ENCODE results near the gene ROBO2.

The ROBO2 gene

GRCh38 chr3:77427528-77427927 lies 387.6 kb downstream of the ROBO2 start:
- DNase-seq: no peak

GRCh38 chr3:77436908-77437307 lies 397.0 kb downstream of the ROBO2 start:
- no peak for DNase-seq

- DNase-seq: no peak
These were observed 406.2 kb downstream of the ROBO2 start for GRCh38 chr3:77446084-77446483.

GRCh38 chr3:77446761-77447160 lies 406.9 kb downstream of the ROBO2 start:
- no peak for DNase-seq

- no peak for DNase-seq
These were observed 409.8 kb downstream of the ROBO2 start for GRCh38 chr3:77449459-77450350.

- DNase-seq: no peak
These were observed 416.5 kb downstream of the ROBO2 start for GRCh38 chr3:77456431-77456830.

- no peak for DNase-seq
These were observed 417.0 kb downstream of the ROBO2 start for GRCh38 chr3:77456906-77457305.

- no peak for DNase-seq
These were observed 420.0 kb downstream of the ROBO2 start for GRCh38 chr3:77459926-77460325.

GRCh38 chr3:77460326-77460725 lies 420.4 kb downstream of the ROBO2 start:
- DNase-seq: no peak

- no peak for DNase-seq
These were observed 423.1 kb downstream of the ROBO2 start for GRCh38 chr3:77462951-77463350.

GRCh38 chr3:77464111-77464688 lies 424.3 kb downstream of the ROBO2 start:
- DNase-seq: no peak

- no peak for DNase-seq
These were observed 426.7 kb downstream of the ROBO2 start for GRCh38 chr3:77466562-77467115.

GRCh38 chr3:77467702-77468625 lies 428.1 kb downstream of the ROBO2 start:
- DNase-seq: no peak

GRCh38 chr3:77468626-77469020 lies 428.7 kb downstream of the ROBO2 start:
- DNase-seq: no peak

GRCh38 chr3:77475507-77475906 lies 435.6 kb downstream of the ROBO2 start:
- no peak for DNase-seq

GRCh38 chr3:77479021-77479420 lies 439.1 kb downstream of the ROBO2 start:
- DNase-seq: no peak

GRCh38 chr3:77489216-77489615 lies 449.3 kb downstream of the ROBO2 start:
- DNase-seq: no peak

- no peak for DNase-seq
These were observed 452.1 kb downstream of the ROBO2 start for GRCh38 chr3:77491961-77492360.

GRCh38 chr3:77500721-77501120 lies 460.8 kb downstream of the ROBO2 start:
- DNase-seq: no peak

GRCh38 chr3:77506384-77506783 lies 466.5 kb downstream of the ROBO2 start:
- no peak for DNase-seq

- DNase-seq: no peak
These were observed 473.6 kb downstream of the ROBO2 start for GRCh38 chr3:77513542-77513941.

GRCh38 chr3:77514766-77515165 lies 474.9 kb downstream of the ROBO2 start:
- no peak for DNase-seq

- DNase-seq: no peak
These were observed 484.6 kb downstream of the ROBO2 start for GRCh38 chr3:77524463-77524862.
